ENCODE data around the gene OTULINL. TPM values are rescaled to one million over a fixed set of nuclear protein-coding genes. Genes with fewer than 3 reads are reported as not detected.

OTULINL gene
- total RNA-seq, 1 donor from 2014 or later, result 7.5 TPM

Other genes with a start within 250 kb of the OTULINL start
- 21.4 TPM for gene OTULIN, start 82.9 kb downstream of the OTULINL start, total RNA-seq

Data from skin of body (tissue), 1 donor.